ENCODE data around the gene ST13. TPM values are rescaled to one million over a fixed set of nuclear protein-coding genes. Genes with fewer than 3 reads are reported as not detected.

The ST13 gene
- total and polyA plus RNA-seq, 9 of the 15 experiments (the other 6 are each of a cell fraction or from before 2014, with no cell fraction given) = 53.6 to 311 (median 195) TPM

DNA sequence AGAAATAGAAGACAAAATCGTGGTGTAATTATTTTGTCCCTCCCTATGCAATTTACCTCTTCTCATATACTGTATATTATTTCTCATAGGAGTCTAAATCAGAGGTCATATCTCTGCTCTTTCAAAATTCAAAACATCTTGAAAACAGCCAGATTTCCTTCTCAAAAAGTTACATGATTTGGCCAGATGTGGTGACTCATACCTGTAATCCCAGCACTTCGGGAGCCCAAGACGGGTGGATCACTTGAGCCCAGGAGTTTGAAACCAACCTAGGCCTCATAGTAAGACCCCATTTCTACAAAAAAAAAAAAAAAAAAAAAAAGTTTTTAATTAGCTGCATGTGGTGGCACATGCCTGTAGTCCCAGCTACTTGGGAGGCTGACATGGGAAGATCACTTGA, 34.4 kb upstream of the ST13 start:
- Histone ChIP-seq H3K27me3 (ENCODE audit: control insufficient read depth in 2 of 2, insufficient read depth in 2 of 2, low read length in 2 of 2) (no peaks in the 10 kb centered on the region), H3K36me3 (ENCODE audit: control insufficient read depth, insufficient read depth, low read length) (peaks cover 23% of the 10 kb centered on the region; the same call in 2 of the 3 replicates), H3K9me1 (ENCODE audit: control insufficient read depth, insufficient read depth, low read length) (no peaks in the 10 kb centered on the region), H3K9me3 (replicated peaks; ENCODE audit: control insufficient read depth, insufficient read depth, low read depth, low read length) (no peaks in the 10 kb centered on the region), H3K4me2 (ENCODE audit: insufficient read depth, low read length) (no peak overlapping the region), H2AFZ (ENCODE audit: low read depth, low read length) (no peak overlapping the region), H4K20me1 (replicated peaks; ENCODE audit: control insufficient read depth, insufficient read depth, low read length) (no peaks in the 10 kb centered on the region), H3K4me3 (no peak overlapping the region), H3K9ac (ENCODE audit: insufficient read depth in 1 of 2, low read depth in 2 of 2, low read length in 2 of 2) (no peak overlapping the region), H3K4me1 (replicated peaks in 1 of 2; ENCODE audit: control insufficient read depth in 2 of 2, insufficient read depth in 2 of 2, low read length in 2 of 2) (no peaks in the 10 kb centered on the region), H3K79me2 (ENCODE audit: control insufficient read depth, insufficient read depth, low read length) (no peaks in the 10 kb centered on the region), H3K27ac (ENCODE audit: extremely low read depth, low read depth, low read length) (no peak overlapping the region)
- CTCF ChIA-PET (ENCODE audit: low intra/inter-chr PET ratio) = no interaction called here
- in situ Hi-C loops (cut with MboI) = loop anchor here (10.0 kb wide), 2 partner anchors 236 to 336 kb away; no protein-coding TSS in a partner anchor
- no TSS peak for BruUV-seq (replicated peaks)
- FAIRE-seq = no peak
- 39% methylated on average over 3 of the region's 3 CpGs for WGBS (ENCODE audit: insufficient coverage, low coverage, missing lambda C conversion rate)
- DNase-seq (ENCODE audit: extremely low read depth in 1 of 4, low spot score in 3 of 4) = no peak
- ATAC-seq = no peak
- intact Hi-C loops (cut with micrococcal nuclease) = loop anchor here (10.0 kb wide), 1 partner anchor 236 kb away; no protein-coding TSS in a partner anchor
- no peak for TF ChIP-seq KLF13 (tag; IDR thresholded peaks at IDR 0.05; ENCODE audit: borderline replicate concordance, low read depth)
- TF ChIP-seq DIDO1 (tag; IDR thresholded peaks at IDR 0.05; ENCODE audit: low read depth) = no peak
- no peak for TF ChIP-seq ZFP1 (CRISPR knock-in tag; IDR thresholded peaks at IDR 0.05)
- TF ChIP-seq SMAD1 (IDR thresholded peaks at IDR 0.05; ENCODE audit: low read depth, low read length, partially characterized antibody) = no peak
- TF ChIP-seq, protein P1, sequence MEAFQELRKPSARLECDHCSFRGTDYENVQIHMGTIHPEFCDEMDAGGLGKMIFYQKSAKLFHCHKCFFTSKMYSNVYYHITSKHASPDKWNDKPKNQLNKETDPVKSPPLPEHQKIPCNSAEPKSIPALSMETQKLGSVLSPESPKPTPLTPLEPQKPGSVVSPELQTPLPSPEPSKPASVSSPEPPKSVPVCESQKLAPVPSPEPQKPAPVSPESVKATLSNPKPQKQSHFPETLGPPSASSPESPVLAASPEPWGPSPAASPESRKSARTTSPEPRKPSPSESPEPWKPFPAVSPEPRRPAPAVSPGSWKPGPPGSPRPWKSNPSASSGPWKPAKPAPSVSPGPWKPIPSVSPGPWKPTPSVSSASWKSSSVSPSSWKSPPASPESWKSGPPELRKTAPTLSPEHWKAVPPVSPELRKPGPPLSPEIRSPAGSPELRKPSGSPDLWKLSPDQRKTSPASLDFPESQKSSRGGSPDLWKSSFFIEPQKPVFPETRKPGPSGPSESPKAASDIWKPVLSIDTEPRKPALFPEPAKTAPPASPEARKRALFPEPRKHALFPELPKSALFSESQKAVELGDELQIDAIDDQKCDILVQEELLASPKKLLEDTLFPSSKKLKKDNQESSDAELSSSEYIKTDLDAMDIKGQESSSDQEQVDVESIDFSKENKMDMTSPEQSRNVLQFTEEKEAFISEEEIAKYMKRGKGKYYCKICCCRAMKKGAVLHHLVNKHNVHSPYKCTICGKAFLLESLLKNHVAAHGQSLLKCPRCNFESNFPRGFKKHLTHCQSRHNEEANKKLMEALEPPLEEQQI (IDR thresholded peaks at IDR 0.05) = no peak
- TF ChIP-seq ZNF695 (CRISPR knock-in tag; IDR thresholded peaks at IDR 0.05) = no peak
- no peak for TF ChIP-seq PBX2 (CRISPR knock-in tag; IDR thresholded peaks at IDR 0.05; ENCODE audit: low read depth)
- no peak for TF ChIP-seq PBX2 (tag; conservative IDR thresholded peaks at IDR 0.05; ENCODE audit: low read depth)
- no peak for TF ChIP-seq NFRKB (IDR thresholded peaks at IDR 0.05; ENCODE audit: low read depth)
- TF ChIP-seq ZNF165 (CRISPR knock-in tag; IDR thresholded peaks at IDR 0.05; ENCODE audit: borderline replicate concordance) = no peak
- no peak for TF ChIP-seq ZC3H4 (CRISPR knock-in tag; IDR thresholded peaks at IDR 0.05; ENCODE audit: borderline replicate concordance)
- TF ChIP-seq ZEB2 (IDR thresholded peaks at IDR 0.05) = no peak
- no peak for TF ChIP-seq EP400 (IDR thresholded peaks at IDR 0.05)
- TF ChIP-seq SOX6 (IDR thresholded peaks at IDR 0.05) = no peak
- no peak for TF ChIP-seq HDAC2 (IDR thresholded peaks at IDR 0.05)
- no peak for TF ChIP-seq MAFF (IDR thresholded peaks at IDR 0.05; ENCODE audit: low read length)
- POLR2A ChIA-PET = interaction anchor here (0.6 to 1.3 kb wide), 2 partner anchors 21 to 414 kb away, joined by 3 read pairs; no protein-coding TSS in a partner anchor

Data from K562 (cell line).